OCI-M2 (cell line): Measurements from ENCODE around the gene SUMO3.

Source experiments
- DNase-seq: peaks from one replicate; lab custom pipeline; 2025; ENCODE audit not compliant: unreplicated experiment; lab: John Stamatoyannopoulos, UW

Gene SUMO3

DNA sequence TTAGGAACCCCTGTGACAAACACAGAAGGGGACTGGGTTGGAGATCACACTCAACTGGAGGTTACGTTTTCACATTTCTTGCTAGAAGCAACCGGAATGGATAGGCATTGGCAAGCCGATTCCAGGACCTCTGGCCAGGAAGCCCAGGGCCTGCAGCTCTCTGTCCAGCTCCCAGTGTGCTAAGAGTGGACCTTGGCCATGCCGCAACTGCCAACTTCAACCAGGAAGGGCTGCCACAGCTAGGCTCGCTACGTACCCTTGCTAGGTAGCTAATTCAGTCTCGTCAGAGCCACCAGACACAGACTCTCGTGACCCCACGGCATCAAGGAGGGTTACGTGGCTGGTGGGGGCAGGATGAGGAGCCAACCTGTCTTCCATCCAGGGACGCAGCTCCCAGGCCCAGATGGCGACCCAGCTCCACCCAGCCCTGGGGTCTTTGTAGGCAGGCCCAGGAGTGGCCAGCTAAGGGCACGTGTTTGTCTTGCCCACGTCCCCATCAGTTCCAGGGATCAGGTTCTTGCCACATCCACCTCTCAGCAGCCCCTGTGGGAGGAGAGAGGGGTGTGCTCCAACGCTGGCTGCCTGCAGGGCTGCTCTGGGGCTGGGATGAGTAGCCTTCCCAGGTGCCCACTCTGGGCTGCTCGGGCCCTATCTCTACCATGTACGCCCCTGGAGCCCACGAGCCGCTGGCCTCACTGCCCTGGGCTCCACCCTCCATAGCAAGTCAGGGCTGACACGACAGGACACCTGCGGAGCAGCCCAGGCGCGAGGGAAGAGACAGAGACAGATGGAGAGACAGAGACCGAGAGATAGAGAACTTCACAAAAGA is 55.4 kb downstream of the SUMO3 start:
- DNase-seq, result no peak

DNA sequence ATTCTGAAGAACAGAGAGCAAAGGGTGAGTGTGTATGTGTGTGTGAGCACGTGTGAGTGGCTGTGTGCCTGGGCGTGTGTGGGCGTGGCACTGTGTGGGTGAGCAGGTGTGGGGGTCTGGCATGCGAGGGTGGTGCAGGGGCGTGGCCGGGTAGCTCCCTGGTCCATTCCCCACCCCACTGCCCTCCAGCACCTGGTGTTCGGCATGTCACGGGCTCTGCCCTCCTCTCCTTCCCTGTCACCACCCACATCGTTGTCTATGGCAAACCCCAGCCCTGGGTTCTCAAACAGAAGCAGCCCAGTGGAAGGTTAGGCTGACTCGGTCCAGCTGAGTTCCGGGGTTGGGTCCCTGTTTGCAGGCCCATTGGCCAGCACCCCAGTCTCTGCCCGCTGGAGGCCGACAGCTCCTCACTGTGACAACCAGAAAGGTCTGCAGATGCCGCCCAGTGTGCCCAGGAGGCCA is 56.1 kb downstream of the SUMO3 start:
- no peak for DNase-seq

DNA sequence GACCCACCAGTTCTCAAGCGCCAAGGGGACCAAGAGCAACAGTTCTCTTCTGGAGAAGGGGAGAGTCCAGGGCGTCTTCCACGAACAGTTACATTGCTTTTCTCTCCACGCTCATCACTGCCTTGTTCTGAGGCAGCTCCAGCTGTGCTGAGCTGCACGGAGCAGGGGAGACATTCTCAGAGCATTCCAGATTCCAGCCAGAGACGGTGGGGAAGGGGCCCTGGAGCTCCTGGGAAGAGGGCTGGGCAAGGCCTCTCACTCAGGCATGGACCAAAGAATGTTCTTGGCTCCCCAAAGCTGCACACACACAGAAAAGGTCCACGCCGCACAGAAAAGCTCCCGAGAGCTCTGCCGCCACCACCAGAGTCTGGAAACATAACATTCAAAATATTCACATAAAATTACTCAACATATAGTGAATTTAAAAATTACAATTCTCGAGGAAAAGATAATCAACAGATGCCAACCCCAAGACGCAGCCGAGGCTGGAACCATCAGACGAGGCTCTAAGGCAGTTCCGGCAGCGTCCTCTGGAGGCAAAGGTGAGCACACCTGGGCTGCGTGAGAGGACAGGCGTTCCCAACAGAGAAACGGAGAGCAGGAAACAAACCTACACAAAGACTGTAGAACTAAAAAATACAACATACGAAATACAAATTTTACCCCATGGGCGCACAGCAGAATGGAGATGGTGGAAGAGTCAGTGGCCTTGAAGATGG is 56.7 kb downstream of the SUMO3 start:
- DNase-seq, result no peak

- DNase-seq, result no peak
Observed at GRCh38 chr21:44760376-44760775, 57.5 kb downstream of the SUMO3 start.

DNA sequence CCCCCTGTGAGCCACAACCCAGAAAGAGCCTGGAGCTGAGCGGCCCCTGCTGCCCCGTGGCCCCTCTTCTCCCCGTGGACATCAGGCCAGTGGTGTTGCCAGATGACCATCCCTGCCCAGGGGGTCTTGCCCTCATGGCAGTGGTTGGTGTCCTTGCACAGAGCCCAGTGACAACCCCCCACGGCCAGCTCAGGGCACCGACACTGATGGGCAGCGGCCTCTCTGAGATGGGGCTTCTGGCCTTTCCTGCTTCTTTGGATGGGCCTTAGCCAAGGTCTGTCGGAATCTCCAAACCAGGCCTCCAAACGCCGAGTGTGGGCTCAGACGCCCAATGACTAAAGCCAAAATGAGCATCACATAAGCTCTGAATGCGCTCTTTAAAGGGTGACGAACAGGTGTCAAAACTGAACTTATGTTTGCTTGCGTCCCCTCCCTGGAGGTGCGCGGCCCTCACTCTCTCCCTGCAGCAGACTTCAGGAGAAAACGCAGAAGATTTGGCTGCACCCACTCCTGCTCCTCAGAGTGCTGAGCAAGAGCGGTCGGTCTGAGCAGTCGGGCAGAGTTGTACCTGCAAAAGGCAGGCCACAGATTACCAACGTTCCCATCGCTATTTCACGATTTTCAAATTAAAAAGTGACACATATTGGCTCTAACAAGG is 58.1 kb downstream of the SUMO3 start:
- DNase-seq, result no peak

DNA sequence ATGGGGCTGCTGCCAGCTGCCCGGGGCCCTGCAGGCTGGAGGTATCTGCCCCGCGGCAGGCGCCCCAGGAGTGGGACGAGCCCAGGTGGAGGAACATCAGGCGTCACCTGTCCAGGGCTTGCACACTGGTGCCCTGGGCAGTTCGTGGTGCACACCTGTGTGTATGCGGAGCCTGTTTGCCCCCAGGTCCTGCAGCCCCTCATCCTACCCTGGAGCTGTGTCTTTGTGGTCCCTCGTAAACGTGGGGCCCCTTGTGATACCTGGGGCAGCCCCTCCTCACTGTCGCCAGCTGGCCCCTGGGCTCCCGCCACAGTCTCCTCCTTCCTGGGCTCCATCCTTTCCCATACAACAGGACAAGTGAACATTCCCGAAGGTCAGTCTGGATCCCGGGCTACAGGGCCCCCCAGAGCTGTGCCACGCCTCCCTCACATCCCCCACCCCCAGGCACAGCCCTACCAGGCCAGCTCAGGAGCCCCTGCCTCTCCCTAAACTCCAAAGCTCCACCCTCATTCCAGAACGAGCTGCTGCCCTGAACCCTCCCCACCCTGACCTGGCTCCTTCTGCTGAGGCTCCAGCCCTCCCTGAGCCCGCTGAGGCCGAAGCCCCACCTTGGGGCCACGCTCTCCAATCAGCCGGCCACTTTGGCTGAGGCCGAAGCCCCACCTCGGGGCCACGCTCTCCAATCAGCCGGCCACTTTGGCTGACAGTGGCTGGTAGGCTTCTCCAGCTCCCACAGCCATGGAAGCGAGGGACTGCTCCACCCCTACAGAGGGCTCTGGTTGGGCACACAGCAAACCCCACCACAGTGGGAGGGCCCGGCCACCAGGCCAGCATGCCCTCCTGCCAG is 58.9 kb downstream of the SUMO3 start:
- no peak for DNase-seq

DNA sequence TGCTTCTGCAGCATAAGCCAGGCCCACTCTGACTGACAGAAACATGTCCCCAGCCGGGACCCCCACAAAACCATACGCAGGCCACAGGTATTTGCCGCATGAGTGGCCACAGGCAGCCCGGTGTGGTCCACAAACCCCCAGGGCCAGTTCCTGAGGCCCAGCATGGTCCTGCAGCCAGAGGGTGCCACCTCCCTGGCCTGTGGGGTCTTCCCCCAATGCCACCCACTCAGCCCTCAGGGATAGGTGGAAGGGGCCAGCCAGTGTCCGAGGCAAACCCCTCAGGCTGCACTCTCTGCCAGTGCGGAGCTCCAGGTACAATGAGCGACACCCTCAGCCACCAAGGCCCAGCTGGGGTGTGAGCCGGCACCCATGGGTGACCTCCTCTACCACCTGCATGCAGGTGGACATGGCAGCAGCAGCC is 59.7 kb downstream of the SUMO3 start:
- DNase-seq, result no peak

DNA sequence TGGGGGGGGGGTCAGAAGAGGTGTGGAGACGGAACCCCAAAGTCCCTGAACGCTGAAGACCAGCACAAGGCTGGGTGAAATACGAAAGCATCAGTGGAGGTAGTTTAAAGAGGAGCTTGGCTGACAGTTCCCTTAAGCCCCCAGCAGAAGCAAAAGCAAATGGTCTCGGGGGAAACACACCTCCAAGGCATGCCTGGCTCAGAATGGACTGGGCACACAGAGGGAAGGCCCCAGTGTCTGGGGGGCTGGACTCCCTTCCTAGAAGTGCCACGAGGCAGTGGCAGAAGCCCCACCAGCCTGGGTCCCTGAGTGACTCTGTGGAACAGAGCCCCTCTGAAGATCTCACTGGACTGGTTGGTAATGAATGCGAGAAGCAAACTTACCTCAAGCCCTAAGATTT is 60.1 kb downstream of the SUMO3 start:
- no peak for DNase-seq

GRCh38 chr21:44756423-44757185 is 61.3 kb downstream of the SUMO3 start:
- DNase-seq, result no peak
